ENCODE results near the gene TPK1.
"Not testable (repeated sequence)": the region's sequence is repeated elsewhere in the genome, so short reads cannot be mapped to it uniquely, and the experiment has no call there.

TPK1 gene

DNA sequence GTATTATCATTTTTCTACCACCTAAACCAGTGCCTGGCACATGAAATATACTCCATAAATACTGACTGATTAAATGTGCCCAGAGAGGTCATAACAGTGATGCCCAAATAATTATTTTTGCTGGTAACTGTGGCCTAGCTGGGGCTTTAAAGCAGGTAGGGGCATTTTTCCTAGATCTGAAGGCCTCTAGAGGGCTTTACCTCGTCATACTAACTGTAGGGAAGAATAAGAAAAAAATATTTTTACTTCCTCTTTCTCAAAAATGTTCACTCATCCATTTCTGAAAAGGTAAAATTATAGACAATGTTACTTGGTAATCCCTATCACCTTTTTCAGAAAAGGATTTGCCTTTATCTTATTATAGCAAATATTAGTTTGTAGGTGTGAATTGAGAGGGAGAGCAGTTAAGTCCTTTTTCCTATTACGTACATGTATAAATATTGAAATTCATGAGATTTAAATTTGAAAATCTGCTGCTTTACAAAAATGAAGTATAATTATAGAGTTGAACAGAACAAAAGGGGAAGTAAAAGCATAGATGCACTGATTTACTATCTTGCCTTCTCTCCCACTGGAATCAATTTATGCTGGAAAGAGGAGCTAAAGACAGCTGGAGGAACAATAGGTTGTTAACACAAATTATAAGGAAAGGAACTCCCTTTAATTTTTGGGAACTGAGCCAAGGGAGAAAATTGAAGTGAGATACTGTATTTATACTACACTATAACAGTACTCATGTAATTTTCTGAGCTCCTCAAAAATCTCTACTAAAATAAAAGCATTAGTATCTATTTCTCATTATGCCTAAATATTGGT lies 360.8 kb downstream of the TPK1 start:
- in situ Hi-C loops (cut with HindIII; ENCODE audit: low pct_ligation_motif_present, low pct_unique_long_range_greater_than_20kb, low sequenced_read_pairs): no loop called here
- DNase-seq: no peak

DNA sequence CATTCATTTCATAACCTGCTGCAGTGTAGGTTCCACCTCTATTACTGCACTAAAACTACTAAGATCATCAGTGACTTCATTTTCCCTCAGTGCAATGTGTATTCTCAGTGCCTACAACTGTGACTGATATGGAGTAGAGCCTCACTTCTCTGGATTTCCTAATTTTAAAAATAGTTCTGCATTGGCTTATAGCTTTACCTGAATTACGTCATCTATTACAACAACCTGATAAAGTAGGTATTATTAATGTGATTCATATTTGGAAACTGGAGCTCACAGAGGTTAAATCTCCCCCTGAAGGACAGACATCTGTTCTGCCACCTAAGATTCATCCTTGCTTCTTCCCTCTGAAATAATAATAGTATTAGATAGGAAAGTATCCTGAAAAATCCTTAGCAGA lies 361.5 kb downstream of the TPK1 start:
- DNase-seq: no peak
- in situ Hi-C loops (cut with HindIII; ENCODE audit: low pct_ligation_motif_present, low pct_unique_long_range_greater_than_20kb, low sequenced_read_pairs): no loop called here

- DNase-seq: peak; percentile 26
- in situ Hi-C loops (cut with HindIII; ENCODE audit: low pct_ligation_motif_present, low pct_unique_long_range_greater_than_20kb, low sequenced_read_pairs): no loop called here
These were observed 361.9 kb downstream of the TPK1 start for GRCh38 chr7:144473908-144474307.

GRCh38 chr7:144470078-144470477 lies 365.8 kb downstream of the TPK1 start:
- in situ Hi-C loops (cut with HindIII; ENCODE audit: low pct_ligation_motif_present, low pct_unique_long_range_greater_than_20kb, low sequenced_read_pairs): no loop called here
- peak; percentile 30 for DNase-seq

GRCh38 chr7:144468990-144469732 lies 366.7 kb downstream of the TPK1 start:
- in situ Hi-C loops (cut with HindIII; ENCODE audit: low pct_ligation_motif_present, low pct_unique_long_range_greater_than_20kb, low sequenced_read_pairs): no loop called here
- peak; percentile 35 for DNase-seq

- in situ Hi-C loops (cut with HindIII; ENCODE audit: low pct_ligation_motif_present, low pct_unique_long_range_greater_than_20kb, low sequenced_read_pairs): no loop called here
- DNase-seq: no peak
These were observed 376.2 kb downstream of the TPK1 start for GRCh38 chr7:144459635-144460034.

DNA sequence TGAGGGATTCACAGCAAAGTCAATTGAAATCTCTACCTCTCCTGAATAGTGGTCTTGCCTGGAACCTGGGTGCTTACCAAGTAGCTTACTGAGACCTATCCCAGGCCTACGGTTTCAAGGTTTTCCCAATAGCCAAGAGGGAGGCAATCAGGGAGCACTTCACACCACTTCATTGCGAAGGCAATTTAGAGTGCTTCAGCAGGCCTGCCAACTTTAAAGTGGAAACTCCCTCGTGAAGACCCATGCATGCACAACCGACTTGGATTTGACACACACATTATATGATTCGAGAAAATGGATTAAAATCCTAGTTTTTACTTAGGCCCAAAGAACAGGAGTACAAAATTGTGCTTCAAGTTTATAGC lies 380.8 kb downstream of the TPK1 start:
- DNase-seq: no peak
- in situ Hi-C loops (cut with HindIII; ENCODE audit: low pct_ligation_motif_present, low pct_unique_long_range_greater_than_20kb, low sequenced_read_pairs): no loop called here

- in situ Hi-C loops (cut with HindIII; ENCODE audit: low pct_ligation_motif_present, low pct_unique_long_range_greater_than_20kb, low sequenced_read_pairs): no loop called here
- peak; percentile 33 for DNase-seq
These were observed 381.4 kb downstream of the TPK1 start for GRCh38 chr7:144454256-144455039.

DNA sequence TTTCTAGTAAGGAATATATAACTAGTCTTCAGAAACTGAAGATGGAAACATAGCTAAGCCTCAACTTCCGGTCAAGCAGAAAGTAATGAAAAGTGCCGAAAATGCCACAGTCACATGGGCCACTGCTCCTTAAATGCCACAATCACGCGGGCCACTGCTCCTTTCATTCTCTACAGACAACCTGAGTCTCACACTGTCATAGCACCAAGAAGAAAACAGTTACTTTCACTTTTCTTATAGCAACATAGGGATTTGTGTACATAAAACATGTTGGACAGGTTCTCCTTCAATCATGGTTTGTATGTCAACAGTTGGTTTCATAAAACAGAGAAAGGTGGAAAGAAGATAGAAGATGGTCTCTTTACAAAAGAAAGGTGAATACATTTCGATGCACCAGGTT lies 383.8 kb downstream of the TPK1 start:
- in situ Hi-C loops (cut with HindIII; ENCODE audit: low pct_ligation_motif_present, low pct_unique_long_range_greater_than_20kb, low sequenced_read_pairs): no loop called here
- DNase-seq: no peak

DNA sequence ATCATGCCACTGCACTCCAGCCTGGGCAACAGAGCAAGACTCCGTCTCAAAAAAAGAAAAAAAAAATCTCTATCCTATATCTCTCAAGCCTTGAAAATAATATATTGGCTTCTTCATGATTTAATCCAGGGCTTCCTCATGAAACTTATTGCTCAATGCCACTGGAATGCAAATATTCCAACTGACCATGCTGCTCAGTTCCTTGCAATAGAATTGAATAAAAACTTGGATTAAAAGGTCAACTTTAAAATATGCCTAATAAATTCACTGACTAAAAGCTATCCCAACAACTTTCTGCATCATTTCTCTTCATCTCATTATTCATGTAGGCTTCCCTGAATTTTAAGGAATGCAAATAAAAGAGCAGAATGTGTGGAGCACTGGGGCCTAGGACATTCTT lies 390.3 kb downstream of the TPK1 start:
- in situ Hi-C loops (cut with HindIII; ENCODE audit: low pct_ligation_motif_present, low pct_unique_long_range_greater_than_20kb, low sequenced_read_pairs): no loop called here
- DNase-seq: no peak

- no peak for DNase-seq
- in situ Hi-C loops (cut with HindIII; ENCODE audit: low pct_ligation_motif_present, low pct_unique_long_range_greater_than_20kb, low sequenced_read_pairs): no loop called here
These were observed 396.1 kb downstream of the TPK1 start for GRCh38 chr7:144439717-144440205.

DNA sequence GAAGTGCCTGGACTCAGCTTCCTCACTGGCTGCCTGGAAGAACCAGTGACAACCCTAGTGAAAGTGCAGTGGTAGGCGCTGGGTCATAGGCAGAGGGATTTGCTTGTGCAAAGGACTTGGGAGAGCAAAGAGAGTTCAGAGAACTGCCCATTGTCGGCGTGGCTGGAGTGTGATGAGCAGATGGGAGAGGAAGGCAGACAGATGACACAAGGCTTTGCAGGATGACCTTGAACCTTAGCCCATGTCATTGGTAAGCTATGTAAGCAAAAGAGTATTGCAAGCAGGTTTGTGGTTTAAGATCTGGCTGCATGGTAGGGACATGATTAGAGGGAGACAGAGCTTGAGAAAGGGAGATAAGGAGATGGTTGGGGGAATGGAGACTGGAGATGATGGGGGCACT lies 397.1 kb downstream of the TPK1 start:
- no peak for DNase-seq
- in situ Hi-C loops (cut with HindIII; ENCODE audit: low pct_ligation_motif_present, low pct_unique_long_range_greater_than_20kb, low sequenced_read_pairs): no loop called here

GRCh38 chr7:144437370-144438191 lies 398.3 kb downstream of the TPK1 start:
- peak; percentile 87 for DNase-seq
- in situ Hi-C loops (cut with HindIII; ENCODE audit: low pct_ligation_motif_present, low pct_unique_long_range_greater_than_20kb, low sequenced_read_pairs): no loop called here

GRCh38 chr7:144436500-144436899 lies 399.4 kb downstream of the TPK1 start:
- in situ Hi-C loops (cut with HindIII; ENCODE audit: low pct_ligation_motif_present, low pct_unique_long_range_greater_than_20kb, low sequenced_read_pairs): no loop called here
- no peak for DNase-seq

GRCh38 chr7:144428431-144428830 lies 407.4 kb downstream of the TPK1 start:
- in situ Hi-C loops (cut with HindIII; ENCODE audit: low pct_ligation_motif_present, low pct_unique_long_range_greater_than_20kb, low sequenced_read_pairs): no loop called here
- no peak for DNase-seq

GRCh38 chr7:144427539-144427938 lies 408.3 kb downstream of the TPK1 start:
- DNase-seq; in situ Hi-C loops (cut with HindIII; ENCODE audit: low pct_ligation_motif_present, low pct_unique_long_range_greater_than_20kb, low sequenced_read_pairs): not testable (repeated sequence)

GRCh38 chr7:144418931-144419330 lies 416.9 kb downstream of the TPK1 start:
- in situ Hi-C loops (cut with HindIII; ENCODE audit: low pct_ligation_motif_present, low pct_unique_long_range_greater_than_20kb, low sequenced_read_pairs); DNase-seq: not testable (repeated sequence)

- in situ Hi-C loops (cut with HindIII; ENCODE audit: low pct_ligation_motif_present, low pct_unique_long_range_greater_than_20kb, low sequenced_read_pairs): no loop called here
- no peak for DNase-seq
These were observed 419.5 kb downstream of the TPK1 start for GRCh38 chr7:144416341-144416740.
